ENCODE data around the gene ALPK1.

DNA sequence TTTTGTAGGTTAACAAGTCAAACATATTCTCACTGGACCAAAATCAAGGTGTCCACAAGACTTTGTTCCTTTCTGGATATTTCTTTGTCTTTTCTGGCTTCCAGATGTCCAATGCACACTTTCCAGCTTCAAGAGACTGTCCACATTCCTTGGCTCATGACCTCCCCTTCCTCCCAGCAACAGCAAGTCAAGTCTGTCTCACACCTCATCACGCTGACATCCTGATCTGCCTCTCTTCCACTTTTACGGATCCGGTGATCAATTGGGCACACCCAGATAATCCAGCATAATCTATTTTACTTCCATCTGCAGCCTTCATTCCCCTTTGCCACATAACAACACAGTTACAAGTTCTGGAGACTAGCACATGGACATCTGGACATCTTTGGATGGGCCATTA, 21.1 kb upstream of the ALPK1 start:
- no peak for TF ChIP-seq CEBPB (IDR thresholded peaks at IDR 0.05)
- no peak for TF ChIP-seq JUN (IDR thresholded peaks at IDR 0.05)
- TF ChIP-seq, protein P1, sequence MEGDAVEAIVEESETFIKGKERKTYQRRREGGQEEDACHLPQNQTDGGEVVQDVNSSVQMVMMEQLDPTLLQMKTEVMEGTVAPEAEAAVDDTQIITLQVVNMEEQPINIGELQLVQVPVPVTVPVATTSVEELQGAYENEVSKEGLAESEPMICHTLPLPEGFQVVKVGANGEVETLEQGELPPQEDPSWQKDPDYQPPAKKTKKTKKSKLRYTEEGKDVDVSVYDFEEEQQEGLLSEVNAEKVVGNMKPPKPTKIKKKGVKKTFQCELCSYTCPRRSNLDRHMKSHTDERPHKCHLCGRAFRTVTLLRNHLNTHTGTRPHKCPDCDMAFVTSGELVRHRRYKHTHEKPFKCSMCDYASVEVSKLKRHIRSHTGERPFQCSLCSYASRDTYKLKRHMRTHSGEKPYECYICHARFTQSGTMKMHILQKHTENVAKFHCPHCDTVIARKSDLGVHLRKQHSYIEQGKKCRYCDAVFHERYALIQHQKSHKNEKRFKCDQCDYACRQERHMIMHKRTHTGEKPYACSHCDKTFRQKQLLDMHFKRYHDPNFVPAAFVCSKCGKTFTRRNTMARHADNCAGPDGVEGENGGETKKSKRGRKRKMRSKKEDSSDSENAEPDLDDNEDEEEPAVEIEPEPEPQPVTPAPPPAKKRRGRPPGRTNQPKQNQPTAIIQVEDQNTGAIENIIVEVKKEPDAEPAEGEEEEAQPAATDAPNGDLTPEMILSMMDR (IDR thresholded peaks at IDR 0.05), result no peak
- no peak for TF ChIP-seq NFE2L2 (conservative IDR thresholded peaks at IDR 0.05; ENCODE audit: low read length)
- TF ChIP-seq MAZ (IDR thresholded peaks at IDR 0.05; ENCODE audit: borderline replicate concordance, low read depth, low read length), result no peak

Measured in A549 (cell line).